GM12875 (cell line): ENCODE data around the gene VPS13D.
"Not testable (repeated sequence)": the region's sequence is repeated elsewhere in the genome, so short reads cannot be mapped to it uniquely, and the experiment has no call there.

Experiments used
- H3K4me3 ChIP-seq: one replicate; pipeline ENCODE4 v1.5.1; 2011; ENCODE audit warnings: low read depth, low read length, control low read depth
- TF ChIP-seq, protein P1 (sequence below): IDR thresholded peaks from 2 replicates; pipeline ENCODE4 v1.5.1; 2011; ENCODE audit warnings: low read depth, mild to moderate bottlenecking, control low read depth, inconsistent platforms, low read length, moderate library complexity, borderline replicate concordance; ENCODE audit not compliant: insufficient read depth

VPS13D gene

DNA sequence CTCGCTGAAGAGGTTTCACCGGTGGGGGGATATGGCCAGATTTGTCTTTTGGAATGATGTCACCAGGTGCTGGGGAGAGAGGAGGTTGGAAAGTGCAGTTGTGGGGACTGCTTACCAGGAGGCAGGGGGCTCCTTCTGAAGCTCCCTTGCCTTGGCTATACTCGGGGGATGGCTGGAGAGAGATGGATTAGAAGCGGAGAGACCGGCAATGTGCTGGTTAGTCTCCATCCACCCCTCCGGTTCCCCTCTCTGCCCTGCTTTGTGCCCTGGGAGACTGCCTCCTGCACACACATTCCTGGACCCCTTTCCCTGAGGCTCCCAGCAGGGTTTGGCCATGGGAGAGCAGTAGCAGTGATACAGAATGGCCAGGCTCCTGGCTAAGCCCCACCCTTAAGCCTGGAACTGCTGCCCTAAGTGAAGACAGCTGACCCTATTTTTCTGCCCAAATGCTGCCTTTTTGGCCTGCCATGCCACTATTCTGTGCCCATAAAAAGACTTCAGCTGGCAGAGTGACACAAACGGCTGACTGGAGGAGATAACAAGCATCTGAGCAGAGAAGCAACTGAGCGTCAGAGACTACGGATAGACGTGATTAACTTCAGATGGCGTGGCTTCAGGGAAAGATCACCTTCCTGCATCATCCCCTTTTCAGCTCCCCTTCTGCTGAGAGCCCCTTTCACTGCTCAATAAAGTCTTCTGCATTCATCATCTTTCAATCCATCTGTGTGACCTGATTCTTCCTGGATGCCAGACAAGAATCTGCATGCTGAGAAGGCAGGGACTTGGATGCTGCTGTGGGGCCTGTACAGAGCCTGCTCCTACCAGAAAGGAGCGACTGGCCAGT lies 14.5 kb upstream of the VPS13D start:
- H3K4me3 ChIP-seq = no peak overlapping the region
- TF ChIP-seq, protein P1, sequence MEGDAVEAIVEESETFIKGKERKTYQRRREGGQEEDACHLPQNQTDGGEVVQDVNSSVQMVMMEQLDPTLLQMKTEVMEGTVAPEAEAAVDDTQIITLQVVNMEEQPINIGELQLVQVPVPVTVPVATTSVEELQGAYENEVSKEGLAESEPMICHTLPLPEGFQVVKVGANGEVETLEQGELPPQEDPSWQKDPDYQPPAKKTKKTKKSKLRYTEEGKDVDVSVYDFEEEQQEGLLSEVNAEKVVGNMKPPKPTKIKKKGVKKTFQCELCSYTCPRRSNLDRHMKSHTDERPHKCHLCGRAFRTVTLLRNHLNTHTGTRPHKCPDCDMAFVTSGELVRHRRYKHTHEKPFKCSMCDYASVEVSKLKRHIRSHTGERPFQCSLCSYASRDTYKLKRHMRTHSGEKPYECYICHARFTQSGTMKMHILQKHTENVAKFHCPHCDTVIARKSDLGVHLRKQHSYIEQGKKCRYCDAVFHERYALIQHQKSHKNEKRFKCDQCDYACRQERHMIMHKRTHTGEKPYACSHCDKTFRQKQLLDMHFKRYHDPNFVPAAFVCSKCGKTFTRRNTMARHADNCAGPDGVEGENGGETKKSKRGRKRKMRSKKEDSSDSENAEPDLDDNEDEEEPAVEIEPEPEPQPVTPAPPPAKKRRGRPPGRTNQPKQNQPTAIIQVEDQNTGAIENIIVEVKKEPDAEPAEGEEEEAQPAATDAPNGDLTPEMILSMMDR = no peak

DNA sequence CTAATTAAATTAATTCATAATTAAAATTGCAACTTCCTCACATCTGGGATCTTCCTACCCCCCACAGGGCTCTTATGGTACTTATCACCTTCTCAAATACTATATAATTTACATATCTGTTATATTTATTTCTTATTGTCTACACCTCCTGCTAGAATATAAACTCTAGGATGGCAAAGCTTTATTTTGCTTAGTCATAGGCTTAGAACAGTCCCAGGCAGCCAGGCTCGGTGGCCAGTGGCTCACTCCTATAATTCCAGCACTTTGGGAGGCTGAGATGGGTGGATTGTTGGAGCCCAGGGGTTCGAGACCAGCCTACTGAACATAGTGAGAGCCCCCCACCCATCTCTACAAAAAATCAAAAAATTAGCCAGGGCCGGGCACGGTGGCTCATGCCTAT lies 10.0 kb upstream of the VPS13D start:
- TF ChIP-seq, protein P1 = no peak

GRCh38 chr1:12220890-12221289 lies 8.9 kb upstream of the VPS13D start:
- TF ChIP-seq, protein P1 = no peak
- no peak overlapping the region for H3K4me3 ChIP-seq

More for the DNA sequence above, 10.0 kb upstream of the VPS13D start:
- H3K4me3 ChIP-seq = no peak overlapping the region

DNA sequence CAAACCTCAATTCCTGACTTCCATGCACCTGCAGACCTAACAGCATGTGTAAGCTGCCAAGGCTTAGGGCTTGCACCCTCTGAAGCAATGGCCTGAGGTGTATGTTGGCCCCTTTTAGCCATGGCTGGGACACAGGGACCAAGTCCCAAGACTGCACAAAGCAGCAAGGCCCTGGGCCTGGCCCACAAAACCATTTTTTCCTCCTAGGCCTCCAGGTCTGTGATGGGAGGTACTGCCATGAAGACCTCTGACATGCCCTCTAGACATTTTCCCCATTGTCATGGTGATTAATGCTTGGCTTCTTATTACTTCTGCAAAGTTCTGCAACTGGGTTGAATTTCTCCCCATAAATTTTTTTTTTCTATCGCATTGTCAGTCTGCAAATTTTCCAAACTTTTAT lies 7.1 kb upstream of the VPS13D start:
- not testable (repeated sequence) for H3K4me3 ChIP-seq

GRCh38 chr1:12224092-12224491 lies 5.7 kb upstream of the VPS13D start:
- H3K4me3 ChIP-seq = not testable (repeated sequence)

- TF ChIP-seq, protein P1 = no peak
- no peak overlapping the region for H3K4me3 ChIP-seq
These were observed 851 bp upstream of the VPS13D start for GRCh38 chr1:12228979-12229378.

GRCh38 chr1:12229386-12229834 lies 420 bp upstream of the VPS13D start:
- no peak overlapping the region for H3K4me3 ChIP-seq
- TF ChIP-seq, protein P1 = no peak

- H3K4me3 ChIP-seq = peak overlapping the region; percentile 94
- TF ChIP-seq, protein P1 = no peak
These were observed 882 bp downstream of the VPS13D start for GRCh38 chr1:12230549-12231275.
